Measurements from ENCODE around the gene HIBCH. TPM values are rescaled to one million over a fixed set of nuclear protein-coding genes. Genes with fewer than 3 reads are reported as not detected.

Gene HIBCH
- total RNA-seq, 1 donor from 2014 or later: 4.7 TPM

DNA sequence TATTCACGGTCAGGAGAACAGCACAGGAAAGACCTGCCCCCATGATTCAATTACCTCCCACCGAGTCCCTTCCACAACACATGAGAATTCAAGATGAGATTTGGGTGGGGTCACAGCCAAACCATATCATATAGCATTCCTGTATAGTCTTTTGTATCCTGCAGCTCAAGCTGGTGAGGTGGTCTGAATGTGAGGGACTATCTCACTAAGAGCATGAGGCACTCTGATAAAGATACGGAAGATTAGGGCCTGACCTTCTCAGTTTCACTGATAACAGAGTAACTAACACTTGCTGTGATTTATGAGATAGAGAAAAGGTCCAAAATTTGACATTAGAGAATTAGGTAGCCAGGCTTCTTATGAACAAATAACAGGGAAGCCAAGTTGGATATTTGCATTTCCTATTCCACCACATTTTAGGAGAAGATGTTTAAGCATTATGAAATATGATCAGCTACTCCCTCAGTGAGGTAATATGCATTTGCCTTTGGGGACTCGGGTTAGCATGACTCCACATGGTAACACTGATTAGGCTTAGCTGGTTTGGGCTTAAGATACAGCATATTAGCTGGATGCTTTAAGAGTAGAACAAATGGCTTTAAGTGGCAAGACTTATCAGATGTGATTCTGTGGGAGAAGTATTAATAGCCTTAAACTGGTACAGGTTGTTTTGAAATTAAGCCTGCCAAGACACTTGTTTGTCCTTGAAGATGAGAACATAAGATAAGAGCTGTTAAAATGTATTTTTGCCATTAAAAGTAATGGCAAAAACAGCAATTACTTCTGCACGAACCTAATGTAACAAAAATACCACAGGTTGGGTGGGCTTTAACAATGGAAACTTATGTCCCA, 150.2 kb downstream of the HIBCH start:
- no peak for DNase-seq (ENCODE audit: low read depth)
- FAIRE-seq: no peak
- no peak for TF ChIP-seq CTCF (IDR thresholded peaks at IDR 0.05; ENCODE audit: insufficient read depth, low read length, severe bottlenecking)
- Histone ChIP-seq H3K36me3 (ENCODE audit: control insufficient read depth, insufficient read depth, low read length) (no peaks in the 10 kb centered on the region), H3K4me3 (ENCODE audit: low read depth, low read length) (no peak overlapping the region), H3K27me3 (ENCODE audit: control insufficient read depth, insufficient read depth, low read length) (no peaks in the 10 kb centered on the region)

DNA sequence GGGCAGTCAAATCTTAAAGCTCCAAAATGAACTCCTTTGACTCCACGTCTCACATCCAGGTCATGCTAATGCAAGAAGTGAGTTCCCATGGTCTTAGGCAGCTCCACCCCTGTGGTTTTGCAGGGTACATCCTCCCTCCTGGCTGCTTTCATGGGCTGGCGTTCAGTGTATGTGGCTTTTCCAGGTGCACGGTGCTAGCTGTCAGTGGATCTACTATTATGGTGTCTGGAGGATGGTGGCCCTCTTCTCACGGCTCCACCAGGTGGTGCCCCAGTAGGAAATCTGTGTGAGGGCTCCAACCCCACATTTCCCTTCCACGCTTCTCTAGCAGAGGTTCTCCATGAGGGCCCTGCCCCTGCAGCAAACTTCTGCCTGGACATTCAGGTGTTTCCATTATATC, 151.9 kb downstream of the HIBCH start:
- Histone ChIP-seq H3K27me3 (ENCODE audit: control insufficient read depth, insufficient read depth, low read length) (no peaks in the 10 kb centered on the region), H3K4me3 (ENCODE audit: low read depth, low read length) (no peak overlapping the region), H3K36me3 (ENCODE audit: control insufficient read depth, insufficient read depth, low read length) (no peaks in the 10 kb centered on the region)
- no peak for FAIRE-seq
- no peak for TF ChIP-seq CTCF (IDR thresholded peaks at IDR 0.05; ENCODE audit: insufficient read depth, low read length, severe bottlenecking)
- DNase-seq (ENCODE audit: low read depth): no peak

DNA sequence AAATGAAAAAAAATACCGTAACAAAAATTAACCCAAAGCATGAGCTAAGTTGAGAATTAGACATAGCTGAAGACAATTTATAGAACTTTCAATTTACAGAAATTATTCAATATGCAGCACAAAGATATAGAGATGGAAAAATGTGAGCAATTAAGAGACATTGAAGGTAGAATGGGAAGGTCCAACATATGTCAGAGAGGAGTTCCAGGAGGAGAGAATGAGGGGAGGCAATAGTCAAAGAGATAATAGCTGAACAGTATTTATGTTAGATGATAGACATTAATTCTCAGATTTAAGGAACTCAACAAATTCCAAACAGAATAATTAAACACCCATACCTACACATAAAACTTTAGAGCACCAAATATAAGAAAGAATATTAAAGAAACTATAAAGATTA, 154.1 kb downstream of the HIBCH start:
- TF ChIP-seq CTCF (IDR thresholded peaks at IDR 0.05; ENCODE audit: insufficient read depth, low read length, severe bottlenecking): no peak
- DNase-seq (ENCODE audit: low read depth) (no peak), FAIRE-seq (no peak)
- H3K27me3 ChIP-seq (ENCODE audit: control insufficient read depth, insufficient read depth, low read length): no peaks in the 10 kb centered on the region
- no peaks in the 10 kb centered on the region for H3K36me3 ChIP-seq (ENCODE audit: control insufficient read depth, insufficient read depth, low read length)
- H3K4me3 ChIP-seq (ENCODE audit: low read depth, low read length): no peak overlapping the region

GRCh38 chr2:190162851-190163250, 156.8 kb downstream of the HIBCH start:
- DNase-seq (ENCODE audit: low read depth) (no peak), FAIRE-seq (no peak)
- no peak for TF ChIP-seq CTCF (IDR thresholded peaks at IDR 0.05; ENCODE audit: insufficient read depth, low read length, severe bottlenecking)
- H3K27me3 ChIP-seq (ENCODE audit: control insufficient read depth, insufficient read depth, low read length): no peaks in the 10 kb centered on the region
- H3K4me3 ChIP-seq (ENCODE audit: low read depth, low read length): no peak overlapping the region
- H3K36me3 ChIP-seq (ENCODE audit: control insufficient read depth, insufficient read depth, low read length): no peaks in the 10 kb centered on the region

DNA sequence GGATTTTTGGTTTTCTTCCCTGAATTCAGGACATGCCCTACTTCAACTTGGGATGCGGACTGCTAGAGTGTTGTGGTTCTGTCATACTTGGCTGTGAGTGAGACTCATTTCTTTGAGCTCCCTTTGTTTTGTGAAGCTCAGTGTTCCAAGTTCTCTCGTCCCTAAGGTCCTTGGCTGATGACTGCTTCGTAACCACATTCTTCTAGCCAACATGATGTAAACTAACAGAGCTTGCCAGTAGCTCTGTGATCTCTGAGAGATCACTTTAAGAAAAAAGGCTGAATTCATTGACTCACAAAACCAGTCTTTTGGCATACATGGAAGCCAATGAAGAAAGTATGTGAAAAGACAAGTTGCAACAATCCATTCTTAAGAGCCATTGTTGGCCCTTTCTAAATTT, 160.2 kb downstream of the HIBCH start:
- Histone ChIP-seq H3K36me3 (ENCODE audit: control insufficient read depth, insufficient read depth, low read length) (no peaks in the 10 kb centered on the region), H3K4me3 (ENCODE audit: low read depth, low read length) (no peak overlapping the region), H3K27me3 (ENCODE audit: control insufficient read depth, insufficient read depth, low read length) (no peaks in the 10 kb centered on the region)
- TF ChIP-seq CTCF (IDR thresholded peaks at IDR 0.05; ENCODE audit: insufficient read depth, low read length, severe bottlenecking): no peak
- FAIRE-seq (no peak), DNase-seq (ENCODE audit: low read depth) (peak; percentile 55)
